Activated T-cell treated with anti-CD3 and anti-CD28 coated beads, Interleukin-2, amount 50 U/mL, for 4 hours (primary cell): ENCODE measurements around the gene TPBGL. TPM values are rescaled to one million over a fixed set of nuclear protein-coding genes. Genes with fewer than 3 reads are reported as not detected.

Source experiments
- ATAC-seq, 2 donors: fragments of 200-7000 bp; cut with Tn5 transposase; one replicate each; pipeline ENCODE4 v1.10.0; 2021
- DNase-seq: peaks from one replicate; pipeline ENCODE4 v3.0.0-alpha.2; 2020
- H3K27me3 Mint-ChIP-seq: one replicate; pipeline ENCODE4 v1.8.0; 2021; ENCODE audit warnings: low read depth, mixed read lengths
- H3K36me3 Mint-ChIP-seq: one replicate; pipeline ENCODE4 v1.8.0; 2022; ENCODE audit warnings: mixed read lengths; ENCODE audit not compliant: insufficient read depth
- H3K4me1 Mint-ChIP-seq: one replicate; pipeline ENCODE4 v1.8.0; 2021; ENCODE audit warnings: low read depth, mixed read lengths
- H3K4me3 Mint-ChIP-seq: one replicate; pipeline ENCODE4 v1.8.0; 2021; ENCODE audit warnings: mild to moderate bottlenecking, moderate library complexity, mixed read lengths
- H3K9me3 Mint-ChIP-seq: one replicate; pipeline ENCODE4 v1.8.0; 2021; ENCODE audit warnings: mixed read lengths
- total RNA-seq, 3 donors: library from RNA; stranded (reverse); gene quantifications; one replicate each; pipeline ENCODE4 v1.2.1, GENCODE V29; 2021

The TPBGL gene
- total RNA-seq, 3 donors from 2014 or later, result 0.22 to 0.47 (median 0.40) TPM

DNA sequence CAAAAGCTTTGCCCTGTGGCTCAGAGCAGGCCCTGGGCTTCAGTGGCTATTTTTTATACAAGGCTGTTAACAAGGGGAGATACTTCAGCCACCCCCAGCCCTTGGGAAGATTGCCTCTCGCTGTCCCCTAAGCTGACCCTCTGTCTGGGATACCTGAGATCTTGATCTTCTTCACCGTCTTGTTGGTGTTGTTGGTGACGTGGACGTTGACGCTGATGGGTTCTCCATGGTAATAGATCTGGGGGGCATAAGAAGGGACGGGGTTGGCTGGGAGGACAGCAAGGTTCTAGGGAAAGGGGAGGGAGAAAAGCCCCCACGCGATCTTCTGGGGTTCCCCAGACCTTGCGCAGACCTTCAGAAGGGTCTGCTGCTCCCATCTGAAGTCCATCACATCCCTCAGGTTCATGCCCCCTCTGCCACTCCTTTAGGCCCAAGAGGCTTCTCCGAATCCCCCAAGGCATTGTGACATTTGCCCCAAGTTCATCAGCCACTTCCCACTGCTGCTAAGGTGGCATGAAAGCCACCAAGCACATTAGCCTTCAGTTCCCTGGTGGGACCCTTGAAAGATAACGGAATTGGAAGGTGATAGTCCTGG lies 36.7 kb downstream of the TPBGL start:
- Mint-ChIP-seq H3K4me3 (no peak overlapping the region), H3K36me3 (peaks cover 13% of the 10 kb centered on the region), H3K4me1 (peaks cover 59% of the 10 kb centered on the region), H3K9me3 (no peaks in the 10 kb centered on the region), H3K27me3 (no peaks in the 10 kb centered on the region)
- ATAC-seq, result no peak
- no peak for DNase-seq

DNA sequence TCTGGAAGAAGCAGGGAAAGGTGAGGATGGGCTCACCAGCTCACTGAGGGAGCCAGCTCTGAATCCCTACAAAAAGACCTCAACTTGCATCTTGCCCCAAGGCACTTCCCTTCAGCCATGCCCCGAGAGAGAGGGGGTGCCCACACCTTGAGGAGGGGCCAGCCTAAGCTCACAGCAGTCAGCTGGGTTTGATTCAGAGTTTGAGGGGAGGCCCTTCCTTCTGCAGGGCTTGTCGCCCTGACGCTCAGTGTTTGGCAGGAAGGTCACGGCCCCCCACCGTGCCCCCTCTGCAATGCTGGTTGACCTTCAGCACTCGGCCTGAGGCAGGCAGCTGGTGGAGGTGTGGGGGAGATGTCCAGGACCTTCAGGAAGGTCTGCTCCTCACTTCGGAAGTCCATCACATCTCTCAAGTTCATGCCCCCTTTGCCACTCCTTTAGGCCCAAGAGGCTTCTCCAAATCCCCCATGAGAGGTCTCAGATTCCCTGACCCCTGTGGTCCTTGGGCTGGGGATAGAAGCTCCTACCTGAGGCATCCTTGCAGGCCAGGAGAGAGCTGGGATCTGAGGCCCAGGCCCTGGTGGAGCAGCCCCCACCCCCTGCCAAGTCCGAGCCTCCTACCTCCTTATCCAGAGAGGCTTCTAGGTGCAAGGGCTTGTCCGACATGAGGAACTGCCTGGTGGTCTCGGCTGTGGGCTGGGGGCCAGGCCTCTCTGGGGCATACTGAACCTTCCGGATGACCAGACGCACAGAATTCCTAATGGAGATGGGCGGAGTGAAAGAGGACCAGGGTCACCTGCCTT lies 37.6 kb downstream of the TPBGL start:
- DNase-seq (no peak), ATAC-seq (no peak)
- Mint-ChIP-seq H3K27me3 (no peaks in the 10 kb centered on the region), H3K9me3 (no peaks in the 10 kb centered on the region), H3K4me3 (no peak overlapping the region), H3K4me1 (peaks cover 55% of the 10 kb centered on the region), H3K36me3 (peaks cover 13% of the 10 kb centered on the region)

DNA sequence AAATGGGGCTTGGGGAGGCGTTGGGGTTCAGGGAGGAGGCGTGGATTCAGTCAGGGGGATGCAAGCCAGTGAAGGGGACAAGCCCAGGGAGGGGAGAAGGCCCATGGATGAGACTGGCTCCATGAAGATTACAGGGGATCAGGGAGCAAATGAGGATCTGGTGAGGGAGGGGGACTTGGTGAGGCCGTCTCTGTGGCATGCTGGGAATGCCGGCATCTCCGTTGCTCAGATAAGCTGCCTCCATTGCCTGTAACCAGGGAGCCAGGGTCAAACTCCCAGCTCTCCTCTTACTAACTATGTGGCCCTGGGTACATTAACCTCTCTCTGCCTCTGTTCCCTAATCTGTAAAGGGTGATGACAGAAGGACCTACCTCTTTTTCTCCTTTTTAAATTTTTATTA lies 38.7 kb downstream of the TPBGL start:
- DNase-seq (no peak), ATAC-seq (no peak)
- H3K9me3 Mint-ChIP-seq, result no peaks in the 10 kb centered on the region
- peaks cover 44% of the 10 kb centered on the region for H3K4me1 Mint-ChIP-seq
- H3K27me3 Mint-ChIP-seq, result no peaks in the 10 kb centered on the region
- no peak overlapping the region for H3K4me3 Mint-ChIP-seq
- H3K36me3 Mint-ChIP-seq, result peaks cover 13% of the 10 kb centered on the region

DNA sequence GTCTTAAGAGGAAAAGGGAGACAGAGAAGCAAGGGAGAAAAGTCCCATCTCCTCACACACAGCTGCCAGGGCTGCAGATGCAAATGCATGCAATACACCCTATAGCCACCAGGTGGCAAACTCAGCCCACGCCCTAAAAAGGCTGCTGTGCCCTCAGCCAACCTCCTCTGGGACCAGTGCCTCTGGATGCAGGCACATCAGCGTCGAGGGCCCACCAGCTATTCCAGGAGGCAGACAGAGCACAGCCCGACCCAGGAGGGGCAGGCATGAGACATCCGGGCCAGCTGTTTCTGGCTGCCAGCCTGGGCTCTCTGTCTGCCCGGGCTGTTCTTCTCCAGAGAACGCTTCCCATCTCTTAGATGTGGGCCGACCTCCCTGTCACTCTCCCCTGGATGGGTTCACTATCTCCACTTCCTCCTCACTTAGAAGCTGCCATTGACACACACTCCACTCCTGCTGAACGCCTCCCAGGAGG lies 39.7 kb downstream of the TPBGL start:
- peak; percentile 60 to 74 for ATAC-seq
- DNase-seq, result peak; percentile 74
- H3K9me3 Mint-ChIP-seq, result no peaks in the 10 kb centered on the region
- H3K27me3 Mint-ChIP-seq, result no peaks in the 10 kb centered on the region
- peaks cover 38% of the 10 kb centered on the region for H3K4me1 Mint-ChIP-seq
- H3K4me3 Mint-ChIP-seq, result no peak overlapping the region
- H3K36me3 Mint-ChIP-seq, result peaks cover 13% of the 10 kb centered on the region

DNA sequence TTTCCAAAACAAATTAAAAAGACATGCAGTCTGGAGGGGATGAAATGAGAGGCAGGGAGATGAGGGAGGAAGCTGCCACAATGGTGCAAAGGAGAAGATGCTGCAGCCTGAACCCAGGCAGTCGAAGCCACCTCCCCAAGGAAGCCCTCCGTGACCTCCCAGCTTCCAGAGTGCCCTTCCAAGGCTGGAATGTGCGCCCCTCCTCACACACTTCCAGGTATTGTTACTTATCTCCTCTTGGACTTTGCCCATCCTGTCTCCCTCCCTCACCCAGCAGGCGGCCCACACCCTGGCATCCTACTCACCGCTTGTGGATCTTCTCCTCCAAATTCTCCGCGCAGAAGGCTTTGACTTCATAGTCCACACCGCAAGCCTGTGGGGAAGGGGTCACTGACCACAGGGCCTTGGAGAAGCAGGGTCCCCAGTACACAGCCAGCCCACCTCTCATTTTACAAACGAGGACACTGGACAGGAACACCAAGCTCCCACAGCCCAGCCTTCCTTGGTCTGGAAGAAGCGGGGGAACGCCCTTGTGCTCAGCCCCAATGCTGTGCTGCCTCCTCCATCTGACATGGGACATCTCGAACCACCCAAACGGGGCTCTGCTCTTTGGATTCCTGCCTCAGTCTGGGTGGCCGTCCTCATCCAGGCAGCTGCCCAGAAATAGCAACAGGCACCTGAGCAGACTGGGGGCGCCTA lies 40.3 kb downstream of the TPBGL start:
- no peak overlapping the region for H3K4me3 Mint-ChIP-seq
- no peaks in the 10 kb centered on the region for H3K9me3 Mint-ChIP-seq
- ATAC-seq (no peak), DNase-seq (no peak)
- H3K36me3 Mint-ChIP-seq, result peaks cover 14% of the 10 kb centered on the region
- peaks cover 31% of the 10 kb centered on the region for H3K4me1 Mint-ChIP-seq
- no peaks in the 10 kb centered on the region for H3K27me3 Mint-ChIP-seq

DNA sequence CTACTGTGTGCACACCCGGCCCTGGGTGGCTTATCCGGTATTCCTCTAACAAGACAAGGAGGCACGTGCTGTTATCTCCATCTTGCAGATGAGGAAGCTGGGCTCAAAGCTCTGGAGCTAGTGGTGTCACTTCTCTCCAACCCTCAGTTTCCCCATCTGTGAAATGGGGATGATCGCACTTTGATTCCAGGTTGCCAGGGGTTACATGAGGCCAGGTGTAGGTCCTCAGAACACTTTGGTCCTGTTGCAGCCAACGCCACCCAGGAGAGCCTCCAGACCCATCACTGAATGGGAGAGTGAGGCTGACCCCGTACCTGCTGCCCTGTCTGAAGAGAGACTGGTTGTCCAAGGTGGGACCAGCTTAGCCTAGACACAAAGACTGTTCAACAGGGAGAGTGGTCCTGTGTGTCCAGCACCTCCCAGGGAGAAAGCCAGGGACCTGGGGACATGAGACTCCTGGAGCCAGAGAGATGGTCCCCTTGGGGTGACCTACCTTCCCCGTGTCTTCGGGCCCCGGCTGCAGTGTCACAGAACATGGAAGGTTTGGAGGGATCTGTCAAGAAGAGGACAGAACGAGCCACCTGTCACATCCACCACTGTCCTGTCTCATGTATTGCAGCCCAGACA lies 41.0 kb downstream of the TPBGL start:
- H3K9me3 Mint-ChIP-seq, result no peaks in the 10 kb centered on the region
- no peaks in the 10 kb centered on the region for H3K27me3 Mint-ChIP-seq
- H3K36me3 Mint-ChIP-seq, result peaks cover 14% of the 10 kb centered on the region
- peaks cover 25% of the 10 kb centered on the region for H3K4me1 Mint-ChIP-seq
- no peak for DNase-seq
- ATAC-seq, result no peak
- H3K4me3 Mint-ChIP-seq, result no peak overlapping the region

DNA sequence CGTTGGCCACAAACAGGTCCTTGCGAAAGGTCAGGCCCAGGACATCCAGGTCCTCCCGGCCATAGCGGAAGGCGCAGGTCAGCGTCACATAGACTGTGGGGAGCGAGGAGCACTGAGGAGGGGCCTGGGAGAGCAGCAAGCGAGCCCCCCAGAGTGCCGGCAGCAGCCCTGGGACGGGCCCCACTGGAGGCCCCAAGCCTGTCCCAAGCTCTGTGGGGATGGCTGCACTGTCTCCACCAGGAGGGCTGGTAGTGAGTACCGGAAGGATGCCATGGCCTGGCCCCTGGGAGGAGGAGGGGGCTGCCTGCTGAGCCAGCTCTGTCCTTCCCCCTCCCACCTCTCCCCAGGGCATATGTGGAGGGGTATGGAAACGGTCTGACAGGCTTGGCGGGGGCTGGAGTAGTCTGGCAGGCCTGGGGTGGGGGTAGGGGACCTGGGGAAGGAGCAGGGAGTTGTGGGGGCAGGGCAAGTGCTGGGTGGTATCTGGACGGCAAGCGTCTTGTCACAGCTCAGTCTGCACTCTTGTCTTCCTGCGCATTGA lies 42.9 kb downstream of the TPBGL start:
- DNase-seq (no peak), ATAC-seq (no peak)
- H3K27me3 Mint-ChIP-seq, result no peaks in the 10 kb centered on the region
- no peak overlapping the region for H3K4me3 Mint-ChIP-seq
- H3K9me3 Mint-ChIP-seq, result no peaks in the 10 kb centered on the region
- H3K36me3 Mint-ChIP-seq, result peaks cover 7% of the 10 kb centered on the region
- H3K4me1 Mint-ChIP-seq, result peaks cover 14% of the 10 kb centered on the region

DNA sequence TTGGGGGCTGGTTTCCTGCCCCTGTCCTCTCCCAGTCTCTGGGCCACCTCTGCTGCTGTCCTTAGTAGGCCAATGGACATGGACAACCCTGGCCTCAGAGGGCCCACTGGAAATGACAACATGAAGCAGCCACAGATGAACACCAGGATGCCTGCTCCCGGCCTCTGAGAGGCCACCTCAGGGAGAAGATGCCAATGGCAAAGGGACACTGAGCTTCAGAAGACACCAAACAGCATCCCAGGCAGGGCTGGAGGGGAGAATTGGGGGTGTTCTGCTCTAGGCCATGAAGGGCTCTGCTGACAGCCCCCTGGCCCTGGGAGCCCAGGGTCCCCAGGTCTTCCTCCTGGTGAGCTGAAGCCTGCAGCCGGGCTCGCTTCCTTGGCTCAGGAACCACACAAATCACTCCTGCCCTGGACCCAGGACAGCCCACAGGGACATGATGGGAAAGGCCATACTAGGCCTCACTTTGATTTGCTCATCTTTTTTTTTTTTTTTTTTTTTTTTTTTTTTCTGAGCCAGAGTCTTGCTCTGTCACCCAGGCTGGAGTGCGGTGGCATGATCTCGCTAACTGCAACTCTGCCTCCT lies 45.3 kb downstream of the TPBGL start:
- H3K9me3 Mint-ChIP-seq, result no peaks in the 10 kb centered on the region
- peaks cover 4% of the 10 kb centered on the region for H3K36me3 Mint-ChIP-seq
- no peak for ATAC-seq
- H3K4me1 Mint-ChIP-seq, result no peaks in the 10 kb centered on the region
- H3K27me3 Mint-ChIP-seq, result no peaks in the 10 kb centered on the region
- H3K4me3 Mint-ChIP-seq, result no peak overlapping the region
- DNase-seq, result no peak

DNA sequence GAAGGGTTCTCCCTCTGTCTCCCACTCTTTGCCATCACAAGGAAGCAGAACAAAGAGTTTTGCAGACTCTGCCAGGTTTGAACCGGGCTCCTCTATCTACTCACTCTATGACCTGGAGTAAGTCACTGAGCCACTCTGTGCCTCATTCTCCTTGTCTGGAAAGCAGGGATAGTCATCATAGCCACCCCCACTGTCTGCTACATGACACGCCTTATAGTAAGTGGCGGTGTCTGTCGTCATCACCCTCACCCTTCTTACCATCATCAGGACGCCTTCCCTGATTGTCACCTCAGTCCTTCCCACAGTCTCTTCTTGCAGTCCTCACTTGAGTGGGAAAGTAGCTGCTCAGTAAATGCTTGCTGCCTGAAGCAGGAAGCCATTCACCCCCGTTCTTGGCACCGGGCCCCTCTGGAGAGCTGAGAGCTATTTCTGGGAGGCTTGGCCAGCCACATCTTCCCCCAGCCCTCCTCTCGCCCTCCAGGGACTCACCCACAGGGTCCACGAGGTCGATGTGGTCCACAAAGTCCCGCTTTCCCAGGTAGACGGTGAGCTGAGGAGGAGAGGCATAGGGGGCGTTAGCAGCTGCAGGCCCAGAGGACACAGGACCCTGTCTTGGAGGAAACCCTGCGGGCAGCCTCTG lies 46.4 kb downstream of the TPBGL start:
- no peak overlapping the region for H3K4me3 Mint-ChIP-seq
- ATAC-seq (no peak), DNase-seq (no peak)
- H3K27me3 Mint-ChIP-seq, result no peaks in the 10 kb centered on the region
- no peaks in the 10 kb centered on the region for H3K4me1 Mint-ChIP-seq
- H3K9me3 Mint-ChIP-seq, result no peaks in the 10 kb centered on the region
- peaks cover 4% of the 10 kb centered on the region for H3K36me3 Mint-ChIP-seq

DNA sequence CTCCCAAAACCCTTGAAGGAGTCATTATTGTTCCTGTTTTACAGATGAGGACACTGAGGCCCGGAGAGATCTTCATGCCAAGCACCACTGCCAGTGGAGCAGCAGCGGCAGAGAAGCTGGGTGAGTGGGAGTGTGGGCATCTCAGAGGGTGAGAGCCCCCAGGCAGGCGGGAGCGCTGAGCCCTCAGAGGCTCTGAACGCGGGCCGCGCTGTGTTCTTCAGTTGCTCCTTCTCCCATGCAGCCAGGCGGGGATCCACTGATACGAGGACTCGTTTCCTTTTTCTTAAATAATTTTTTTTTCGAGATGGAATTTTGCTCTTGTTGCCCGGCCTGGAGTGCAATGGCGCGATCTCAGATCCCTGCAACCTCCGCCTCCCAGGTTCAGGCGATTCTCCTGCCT lies 47.0 kb downstream of the TPBGL start:
- H3K4me1 Mint-ChIP-seq, result peaks cover 4% of the 10 kb centered on the region
- H3K27me3 Mint-ChIP-seq, result no peaks in the 10 kb centered on the region
- H3K36me3 Mint-ChIP-seq, result peaks cover 4% of the 10 kb centered on the region
- no peak for DNase-seq
- no peak for ATAC-seq
- H3K9me3 Mint-ChIP-seq, result no peaks in the 10 kb centered on the region
- no peak overlapping the region for H3K4me3 Mint-ChIP-seq

DNA sequence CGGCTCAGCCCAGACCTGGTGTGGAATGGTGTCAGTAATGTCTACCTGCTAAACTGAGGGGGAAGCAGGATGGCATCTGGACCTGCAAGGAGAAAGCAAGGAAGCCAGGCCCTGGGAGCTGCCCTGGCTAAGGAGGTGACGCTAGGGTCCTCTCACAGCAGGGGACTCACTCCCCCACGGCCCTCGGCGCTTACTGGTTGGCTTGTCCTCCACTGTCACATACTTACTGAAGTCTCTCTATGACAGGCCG lies 48.9 kb downstream of the TPBGL start:
- Mint-ChIP-seq H3K36me3 (peaks cover 5% of the 10 kb centered on the region), H3K4me1 (peaks cover 11% of the 10 kb centered on the region), H3K27me3 (no peaks in the 10 kb centered on the region), H3K4me3 (no peak overlapping the region), H3K9me3 (no peaks in the 10 kb centered on the region)
- ATAC-seq (no peak), DNase-seq (no peak)

DNA sequence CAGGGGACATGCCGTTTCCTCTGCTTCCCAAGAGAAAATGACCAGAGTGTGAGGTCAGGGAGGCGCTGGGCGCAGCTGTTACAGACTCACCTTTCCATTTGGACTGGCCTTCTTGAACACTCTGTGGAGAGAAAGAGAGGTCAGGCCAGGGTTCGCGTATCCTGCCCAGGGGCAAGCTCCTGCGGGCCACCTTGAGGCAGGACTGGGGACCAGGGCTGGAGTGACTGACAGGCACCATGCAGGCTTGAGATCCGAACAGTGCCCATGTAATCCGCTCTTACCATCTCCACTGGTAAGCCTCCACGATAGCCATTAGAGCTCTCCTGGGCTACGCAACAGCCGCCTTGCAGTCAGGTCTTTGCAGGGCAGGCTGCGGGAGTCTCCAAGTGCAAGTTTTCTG lies 49.3 kb downstream of the TPBGL start:
- H3K4me1 Mint-ChIP-seq, result peaks cover 11% of the 10 kb centered on the region
- ATAC-seq (no peak), DNase-seq (no peak)
- H3K36me3 Mint-ChIP-seq, result peaks cover 5% of the 10 kb centered on the region
- H3K4me3 Mint-ChIP-seq, result no peak overlapping the region
- no peaks in the 10 kb centered on the region for H3K27me3 Mint-ChIP-seq
- no peaks in the 10 kb centered on the region for H3K9me3 Mint-ChIP-seq

DNA sequence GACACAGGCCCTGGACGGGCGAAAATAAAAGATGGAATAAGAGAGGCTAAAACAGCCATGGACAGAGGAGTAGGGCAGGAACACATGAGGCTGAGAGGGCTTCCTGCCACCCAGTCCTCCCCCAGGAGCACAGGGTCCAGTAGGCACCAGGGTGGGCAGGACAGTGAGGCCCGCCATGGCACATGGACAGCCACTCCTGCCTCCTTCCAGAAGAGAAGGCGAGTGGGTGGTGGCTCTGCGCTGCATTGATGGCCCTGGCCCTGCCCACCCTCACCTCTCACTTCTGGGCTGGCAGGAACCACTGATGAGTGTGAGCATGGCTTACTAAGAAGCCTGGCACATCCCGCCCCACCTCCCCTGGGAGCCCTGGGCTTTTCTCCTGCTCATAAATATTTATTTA lies 51.2 kb downstream of the TPBGL start:
- Mint-ChIP-seq H3K4me1 (peaks cover 11% of the 10 kb centered on the region), H3K4me3 (no peak overlapping the region), H3K9me3 (no peaks in the 10 kb centered on the region), H3K27me3 (no peaks in the 10 kb centered on the region), H3K36me3 (peaks cover 10% of the 10 kb centered on the region)
- no peak for ATAC-seq
- no peak for DNase-seq

DNA sequence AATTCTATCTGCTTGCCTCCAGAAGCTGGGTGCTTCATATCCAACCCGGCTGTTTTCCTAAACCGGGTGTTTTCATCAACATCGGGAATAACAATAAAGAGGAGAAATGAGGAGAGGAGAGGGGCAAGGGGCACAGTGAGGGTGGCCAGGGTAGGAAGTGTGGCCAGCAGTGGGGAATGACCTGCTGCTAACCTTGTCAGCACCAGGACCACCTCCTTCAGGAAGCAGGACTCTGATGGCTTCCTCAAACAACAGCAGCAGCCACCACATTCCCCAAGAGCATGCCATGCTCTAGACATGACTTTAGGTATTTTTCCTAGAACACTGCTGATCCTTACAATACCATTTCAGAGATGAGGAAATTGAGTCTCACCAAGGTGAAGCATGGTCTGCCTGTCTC lies 52.4 kb downstream of the TPBGL start:
- ATAC-seq, result no peak
- no peak overlapping the region for H3K4me3 Mint-ChIP-seq
- H3K4me1 Mint-ChIP-seq, result peaks cover 11% of the 10 kb centered on the region
- no peaks in the 10 kb centered on the region for H3K27me3 Mint-ChIP-seq
- no peak for DNase-seq
- H3K9me3 Mint-ChIP-seq, result no peaks in the 10 kb centered on the region
- peaks cover 13% of the 10 kb centered on the region for H3K36me3 Mint-ChIP-seq
